GM18519 (cell line): ENCODE measurements around the gene TMEM94.
"Not testable (repeated sequence)": the region's sequence is repeated elsewhere in the genome, so short reads cannot be mapped to it uniquely, and the experiment has no call there.

ENCODE experiments used
- ATAC-seq: cut with Tn5 transposase; IDR thresholded peaks from one replicate; pipeline ENCODE4 v1.9.1; 2021; ENCODE audit warnings: mild to moderate bottlenecking, moderate library complexity; ENCODE audit not compliant: unreplicated experiment, low FRiP score

The TMEM94 gene

GRCh38 chr17:75445296-75445695 is 11.1 kb upstream of the TMEM94 start:
- ATAC-seq, result no peak

- not testable (repeated sequence) for ATAC-seq
These were observed 10.5 kb upstream of the TMEM94 start for GRCh38 chr17:75445896-75446295.

GRCh38 chr17:75447951-75448856 is 8.2 kb upstream of the TMEM94 start:
- no peak for ATAC-seq

GRCh38 chr17:75450270-75450669 is 6.2 kb upstream of the TMEM94 start:
- ATAC-seq, result no peak

GRCh38 chr17:75454193-75454592 is 2.2 kb upstream of the TMEM94 start:
- no peak for ATAC-seq

GRCh38 chr17:75454672-75455071 is 1.8 kb upstream of the TMEM94 start:
- not testable (repeated sequence) for ATAC-seq

DNA sequence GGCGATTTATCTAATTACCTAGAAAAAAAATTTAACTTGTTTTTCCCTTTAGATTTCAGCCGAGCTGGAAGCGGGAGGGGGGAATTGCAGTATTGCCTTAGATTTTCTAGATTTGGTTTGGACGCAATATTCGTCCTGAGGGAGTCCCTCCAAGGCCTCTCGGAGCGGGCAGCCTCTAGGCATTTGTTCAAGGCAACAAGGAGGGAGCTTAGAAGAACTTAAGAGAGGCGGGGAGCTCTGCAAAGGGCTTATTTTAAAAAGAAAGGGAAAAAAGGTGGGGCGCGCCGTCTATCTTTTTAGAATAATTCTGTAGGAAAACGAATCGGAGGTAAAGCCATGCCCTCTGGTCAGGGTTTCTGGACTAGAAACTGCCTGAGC is 407 bp upstream of the TMEM94 start:
- ATAC-seq, result no peak

GRCh38 chr17:75457047-75457654 is 716 bp downstream of the TMEM94 start:
- no peak for ATAC-seq

GRCh38 chr17:75459246-75459589 is 2.8 kb downstream of the TMEM94 start:
- no peak for ATAC-seq

DNA sequence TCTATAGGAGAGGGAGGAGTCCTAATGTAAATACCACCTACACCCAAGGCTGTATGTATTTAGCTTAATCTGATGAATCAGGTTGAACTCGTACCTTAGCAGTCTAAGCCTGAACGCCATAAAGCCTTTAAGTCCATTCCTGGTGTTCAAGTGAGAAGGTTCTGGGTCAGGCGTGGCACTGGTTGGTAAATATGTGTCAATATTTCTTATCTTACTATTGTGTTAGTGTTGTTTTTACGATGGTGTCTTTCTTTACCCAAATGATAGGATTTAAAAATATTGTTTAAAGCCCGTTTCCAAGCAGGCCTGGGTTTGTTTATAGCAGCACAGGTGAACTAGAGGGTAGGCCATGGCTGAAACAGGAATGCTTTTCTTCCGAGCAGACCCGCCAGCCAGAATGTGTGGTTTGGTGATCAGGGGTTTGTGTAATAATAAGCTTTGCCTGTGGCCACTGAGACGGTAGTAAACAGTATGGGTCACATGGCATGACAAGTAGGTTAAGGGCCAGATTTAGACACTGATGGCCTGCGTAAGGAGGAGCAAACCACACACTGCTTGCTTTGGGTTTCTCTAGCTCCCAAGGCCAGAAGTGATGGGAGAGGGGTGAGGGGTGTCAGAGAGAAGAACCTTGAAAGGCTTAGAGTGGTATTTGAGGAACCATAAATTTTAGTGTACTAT is 3.3 kb downstream of the TMEM94 start:
- no peak for ATAC-seq

GRCh38 chr17:75460295-75460694 is 3.9 kb downstream of the TMEM94 start:
- no peak for ATAC-seq

DNA sequence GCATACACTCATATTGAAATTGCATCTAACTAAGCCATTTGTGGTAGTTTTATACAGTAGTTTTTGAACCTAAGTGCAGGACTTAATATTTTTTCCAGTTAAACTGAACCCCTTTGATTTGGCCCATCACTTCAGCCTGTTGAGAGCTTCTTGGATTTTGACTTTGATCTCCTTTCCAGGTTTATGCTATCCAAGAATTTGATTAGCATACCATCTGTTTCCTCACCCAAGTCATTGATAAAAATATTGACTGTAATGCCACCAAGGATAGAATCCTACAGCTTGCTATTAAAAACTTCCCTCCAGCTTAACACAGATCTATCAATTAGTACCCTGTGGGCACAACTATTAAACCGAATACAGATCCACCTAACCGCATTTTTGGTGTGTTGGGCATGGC is 7.2 kb downstream of the TMEM94 start:
- ATAC-seq, result no peak

- ATAC-seq, result no peak
These were observed 8.6 kb downstream of the TMEM94 start for GRCh38 chr17:75465039-75465438.

DNA sequence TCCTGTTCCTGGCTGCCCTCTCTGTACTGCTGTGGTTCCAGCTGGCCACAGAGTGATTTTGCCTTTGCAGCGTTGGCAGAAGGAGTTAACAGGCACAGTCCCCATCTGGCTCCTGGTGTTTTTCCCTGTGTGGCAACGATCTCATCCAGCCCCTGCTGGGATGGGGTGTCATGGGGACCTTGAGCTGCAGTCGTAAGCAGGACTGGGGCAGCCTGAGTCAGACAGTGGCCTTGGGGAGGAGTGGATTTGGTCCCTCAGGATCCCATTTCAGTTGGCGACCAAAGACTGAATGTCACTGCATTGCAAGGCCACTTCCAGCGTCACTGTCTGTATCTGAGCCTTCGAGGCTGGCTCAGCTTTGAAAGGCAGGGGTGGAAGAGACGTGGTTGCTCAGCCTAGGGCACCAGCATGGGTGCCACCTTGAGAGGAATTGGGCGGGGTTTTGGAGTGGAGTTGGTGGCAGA is 11.9 kb downstream of the TMEM94 start:
- ATAC-seq, result no peak

DNA sequence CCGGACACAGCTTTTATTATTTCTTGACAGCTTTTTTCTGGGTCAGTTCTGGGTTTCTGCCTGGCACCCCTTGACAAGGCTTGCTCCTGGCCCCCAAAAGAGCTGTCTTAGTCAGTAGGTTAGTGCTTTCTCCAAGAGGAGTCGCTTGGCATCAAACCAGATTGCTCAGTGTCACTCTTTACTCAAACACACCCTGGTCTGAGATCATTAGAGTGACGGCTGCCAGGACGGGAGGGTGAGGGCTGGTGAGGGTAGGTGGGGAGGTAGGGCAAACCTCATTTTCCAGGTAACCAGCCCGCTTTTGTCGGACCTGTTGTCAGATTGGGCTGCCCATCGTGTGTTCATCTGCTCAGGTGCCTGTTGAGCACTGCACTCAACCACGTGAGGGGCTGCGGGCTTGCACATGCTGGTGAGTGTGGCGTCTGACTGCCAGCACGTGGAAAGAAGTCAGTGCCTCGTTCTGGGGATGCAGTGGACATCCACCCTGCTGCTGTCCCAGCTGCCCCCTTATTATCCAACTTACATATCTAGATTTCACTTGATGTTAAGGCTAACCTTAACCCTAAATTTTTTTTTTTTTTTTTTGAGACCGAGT is 12.4 kb downstream of the TMEM94 start:
- no peak for ATAC-seq

DNA sequence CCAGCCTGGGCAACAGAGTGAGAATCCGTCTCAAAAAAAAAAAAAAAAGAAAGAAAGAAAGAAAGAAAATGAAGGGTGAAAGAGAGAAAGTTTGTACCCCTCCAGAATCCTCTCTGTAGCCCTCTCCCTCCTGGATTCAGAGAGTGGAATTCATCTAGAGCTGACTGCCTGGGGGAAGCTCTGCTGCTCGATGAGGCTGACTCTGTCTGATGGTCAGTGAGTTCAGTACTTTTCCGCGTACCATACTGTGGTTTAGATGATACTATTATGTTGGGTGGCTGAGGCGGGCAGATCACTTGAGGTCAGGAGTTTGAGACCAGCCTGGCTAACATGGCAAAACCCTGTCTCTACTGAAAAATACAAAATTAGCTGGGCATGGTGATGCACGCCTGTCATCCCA is 14.8 kb downstream of the TMEM94 start:
- ATAC-seq, result no peak

DNA sequence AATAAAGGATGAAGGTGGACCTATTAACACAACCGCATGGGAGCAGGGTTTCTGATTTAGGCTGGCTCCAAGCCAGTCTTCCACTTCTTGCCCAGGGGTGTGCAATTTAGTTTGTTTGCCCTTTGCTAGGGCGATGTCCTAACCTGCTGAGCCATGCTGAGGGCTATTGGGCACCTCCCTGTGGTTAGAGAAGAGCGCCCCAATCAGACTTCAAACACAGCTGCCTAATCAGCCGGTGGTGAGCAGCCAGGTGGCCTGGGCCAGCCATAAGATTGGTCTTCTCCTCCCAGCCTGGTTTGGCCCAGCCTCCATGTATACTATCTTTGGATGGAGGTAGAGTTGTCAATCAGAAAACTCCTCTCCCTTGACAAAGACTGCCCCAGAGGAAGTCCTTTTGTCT is 15.7 kb downstream of the TMEM94 start:
- no peak for ATAC-seq

DNA sequence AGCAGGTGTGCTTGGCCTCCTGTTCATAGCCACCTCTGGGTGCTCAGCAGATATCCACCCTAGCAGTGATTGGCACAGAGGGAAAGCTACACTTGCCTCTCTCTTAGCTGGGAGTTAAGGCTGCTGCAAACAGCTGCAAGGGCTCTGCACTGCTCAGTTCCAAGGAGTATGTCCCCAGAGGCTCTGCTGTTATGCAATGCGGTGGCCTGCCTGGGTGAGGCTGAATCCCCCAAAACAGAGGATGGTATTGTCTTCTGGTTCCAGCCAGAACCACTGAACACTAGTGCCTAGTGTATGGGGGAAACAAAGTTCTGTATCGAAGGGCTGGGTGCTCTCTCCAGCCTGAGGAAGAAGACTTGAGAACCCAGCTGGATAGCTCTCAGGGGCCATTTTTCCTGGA is 16.8 kb downstream of the TMEM94 start:
- ATAC-seq, result no peak

- ATAC-seq, result no peak
These were observed 18.3 kb downstream of the TMEM94 start for GRCh38 chr17:75474736-75475135.

DNA sequence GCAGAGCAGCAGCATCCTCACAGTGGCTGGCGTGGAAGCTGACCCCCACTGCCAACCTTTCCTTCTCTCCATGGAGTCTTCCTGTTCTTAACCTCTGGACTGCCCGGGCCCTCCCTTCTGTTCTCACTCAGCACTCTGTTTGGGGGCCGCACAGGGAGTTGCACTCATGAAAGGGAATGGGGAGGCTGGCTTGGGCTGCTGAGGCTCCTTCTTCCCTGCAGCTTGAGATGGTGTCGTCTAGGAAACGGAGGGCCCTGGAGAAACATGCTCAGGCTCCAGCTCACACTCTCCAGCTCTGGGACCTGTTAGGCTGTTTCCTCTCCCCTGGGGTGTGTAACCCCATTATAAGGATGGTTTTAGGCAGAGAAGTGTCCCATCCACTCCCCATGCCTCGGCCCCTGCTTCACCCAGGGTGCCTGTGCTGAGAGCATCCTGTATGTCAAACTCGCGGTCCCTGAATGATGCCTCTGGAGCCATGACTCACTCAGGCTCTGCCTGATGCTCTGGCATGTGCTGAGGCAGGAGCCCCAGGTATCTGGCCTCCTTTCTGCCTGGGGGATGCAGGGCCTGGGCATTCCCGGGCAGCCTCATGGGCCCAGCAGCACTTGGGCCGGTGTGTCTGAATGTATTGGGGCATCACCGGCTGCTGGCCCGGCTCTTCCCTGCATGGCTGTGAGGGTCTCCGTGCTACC is 18.9 kb downstream of the TMEM94 start:
- no peak for ATAC-seq

DNA sequence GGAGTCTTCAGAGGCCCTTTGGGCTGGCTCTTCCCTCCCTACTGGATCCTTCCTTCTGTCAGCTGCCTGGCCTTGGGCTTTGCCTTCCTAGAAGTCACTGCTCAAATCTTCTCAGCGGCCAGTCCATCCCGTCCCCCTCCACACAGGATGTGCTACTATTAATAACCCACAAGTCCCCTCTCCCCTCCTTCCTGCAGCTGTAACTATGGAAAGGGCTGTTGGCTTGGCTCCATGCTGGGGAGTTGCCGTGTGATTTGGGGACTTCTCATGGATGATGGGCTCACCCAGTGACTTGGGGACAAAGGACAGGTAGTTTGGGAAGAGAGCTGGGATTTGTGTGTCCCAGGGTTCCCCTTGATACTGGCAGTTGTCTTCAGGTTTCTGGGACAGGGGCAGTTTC is 19.4 kb downstream of the TMEM94 start:
- no peak for ATAC-seq
